ENCODE data around the gene TMEM209.
"Not testable (repeated sequence)": the region's sequence is repeated elsewhere in the genome, so short reads cannot be mapped to it uniquely, and the experiment has no call there.

The TMEM209 gene

GRCh38 chr7:130205084-130205947 lies at the start of gene TMEM209:
Gene TMEM209 (minus strand): TSS chr7:130205406. CDS start chr7:130205375, 31 bp downstream.
- in situ Hi-C loops (cut with MboI; ENCODE audit: low pct_unique_long_range_greater_than_20kb, low sequenced_read_pairs, unreplicated experiment), result no loop called here
- peak; percentile 95 for DNase-seq (ENCODE audit: low spot score)

DNA sequence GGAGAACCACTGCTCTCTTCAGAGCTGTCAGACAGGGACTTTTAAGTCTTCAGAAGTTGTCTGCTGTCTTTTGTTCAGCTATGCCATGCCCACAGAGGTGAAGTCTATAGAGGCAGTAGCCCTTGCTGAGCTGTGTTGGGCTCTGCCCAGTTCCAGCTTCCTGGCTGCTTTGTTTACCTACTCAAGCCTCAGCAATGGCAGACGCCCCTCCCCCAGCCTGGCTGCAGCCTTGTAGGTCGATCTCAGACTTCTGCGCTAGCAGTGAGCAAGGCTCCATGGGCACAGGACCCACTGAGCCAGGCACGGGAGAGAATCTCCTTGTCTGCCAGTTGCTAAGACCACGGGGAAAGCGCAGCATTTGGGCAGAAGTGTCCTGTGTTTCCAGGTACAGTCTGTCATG lies 49.3 kb upstream of the TMEM209 start:
- DNase-seq (ENCODE audit: low spot score), result no peak
- in situ Hi-C loops (cut with MboI; ENCODE audit: low pct_unique_long_range_greater_than_20kb, low sequenced_read_pairs, unreplicated experiment), result no loop called here
- no peak for TF ChIP-seq CTCF (IDR thresholded peaks at IDR 0.05; ENCODE audit: extremely low read depth, insufficient read depth, missing control alignments)

More at GRCh38 chr7:130205084-130205947, at the start of gene TMEM209:
- TF ChIP-seq CTCF (IDR thresholded peaks at IDR 0.05; ENCODE audit: extremely low read depth, insufficient read depth, missing control alignments), result no peak

GRCh38 chr7:130249626-130250025 lies 44.4 kb upstream of the TMEM209 start:
- DNase-seq (ENCODE audit: low spot score); in situ Hi-C loops (cut with MboI; ENCODE audit: low pct_unique_long_range_greater_than_20kb, low sequenced_read_pairs, unreplicated experiment): not testable (repeated sequence)

DNA sequence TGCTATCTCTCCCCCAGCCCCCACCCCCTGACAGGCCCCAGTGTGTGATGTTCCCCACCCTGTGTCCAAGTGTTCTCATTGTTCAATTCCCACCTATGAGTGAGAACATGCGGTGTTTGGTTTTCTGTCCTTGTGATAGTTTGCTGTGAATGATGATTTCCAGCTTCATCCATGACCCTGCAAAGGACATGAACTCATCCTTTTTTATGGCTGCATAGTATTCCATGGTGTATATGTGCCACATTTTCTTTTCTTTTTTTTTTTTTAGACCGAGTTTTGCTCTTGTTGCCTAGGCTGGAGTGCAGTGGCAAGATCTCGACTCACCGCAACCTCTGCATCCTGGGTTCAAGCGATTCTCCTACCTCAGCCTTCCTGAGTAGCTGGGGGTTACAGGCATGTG lies 43.6 kb upstream of the TMEM209 start:
- DNase-seq (ENCODE audit: low spot score); in situ Hi-C loops (cut with MboI; ENCODE audit: low pct_unique_long_range_greater_than_20kb, low sequenced_read_pairs, unreplicated experiment): not testable (repeated sequence)

- DNase-seq (ENCODE audit: low spot score); in situ Hi-C loops (cut with MboI; ENCODE audit: low pct_unique_long_range_greater_than_20kb, low sequenced_read_pairs, unreplicated experiment): not testable (repeated sequence)
Observed at GRCh38 chr7:130246491-130246890, 41.3 kb upstream of the TMEM209 start.

GRCh38 chr7:130243486-130243885 lies 38.3 kb upstream of the TMEM209 start:
- DNase-seq (ENCODE audit: low spot score); in situ Hi-C loops (cut with MboI; ENCODE audit: low pct_unique_long_range_greater_than_20kb, low sequenced_read_pairs, unreplicated experiment): not testable (repeated sequence)

DNA sequence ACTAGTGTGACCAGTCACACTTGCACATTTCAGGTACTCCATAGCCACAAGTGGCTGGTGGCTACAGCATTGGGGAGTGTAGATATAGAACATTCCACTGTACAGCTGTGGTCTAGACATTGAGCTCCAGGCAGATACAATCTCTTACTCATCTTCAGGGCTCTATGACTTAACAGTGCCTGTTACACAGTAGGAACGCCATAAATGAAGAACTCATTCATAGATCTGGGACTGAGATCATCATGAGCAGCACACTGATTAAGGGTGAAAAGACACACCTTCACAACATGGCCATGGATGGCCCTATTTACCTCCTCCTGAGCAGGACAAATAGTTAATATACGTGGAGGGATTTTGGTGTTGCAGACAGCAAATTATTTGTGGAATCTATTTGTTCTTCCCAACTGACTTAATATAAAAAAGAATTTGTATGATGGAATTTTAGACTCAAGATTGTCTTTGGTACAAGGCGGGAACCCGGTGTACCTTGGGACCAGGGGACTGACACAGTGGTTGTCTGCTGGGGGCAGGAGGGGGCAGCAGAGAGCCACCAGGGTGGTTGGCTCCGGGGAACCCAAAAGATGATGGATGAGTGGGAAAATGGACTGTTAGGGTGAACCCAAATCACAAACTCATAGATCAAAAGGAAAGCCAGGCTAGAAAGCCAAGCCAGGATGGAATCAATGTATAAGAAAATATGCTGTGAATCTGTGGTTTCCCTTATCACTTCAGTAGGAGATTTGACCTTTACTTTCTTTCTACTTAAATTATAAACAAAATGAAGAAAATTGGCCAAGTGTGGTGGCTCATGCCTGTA lies 37.2 kb upstream of the TMEM209 start:
- in situ Hi-C loops (cut with MboI; ENCODE audit: low pct_unique_long_range_greater_than_20kb, low sequenced_read_pairs, unreplicated experiment), result no loop called here
- TF ChIP-seq CTCF (IDR thresholded peaks at IDR 0.05; ENCODE audit: extremely low read depth, insufficient read depth, missing control alignments), result peak; percentile 92
- peak; percentile 47 for DNase-seq (ENCODE audit: low spot score)

DNA sequence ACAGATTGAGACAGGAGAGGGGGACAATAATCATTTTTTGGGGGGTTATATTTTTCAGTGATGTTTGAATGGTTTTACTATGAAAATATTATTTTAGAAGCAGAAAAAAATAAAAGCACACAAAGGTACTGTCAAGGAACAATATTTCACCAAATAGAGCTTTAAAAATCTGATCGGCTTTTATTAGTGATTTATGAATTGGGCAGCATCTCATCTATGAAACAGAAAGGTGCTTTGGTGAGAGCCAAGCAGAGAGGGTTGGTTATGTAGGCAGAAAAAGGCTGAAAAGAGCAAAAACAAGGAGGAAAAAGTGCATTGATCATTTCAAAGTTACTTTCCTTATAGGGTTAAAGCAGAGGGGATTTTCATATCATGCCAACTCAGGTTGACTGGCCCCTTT lies 35.0 kb upstream of the TMEM209 start:
- no peak for TF ChIP-seq CTCF (IDR thresholded peaks at IDR 0.05; ENCODE audit: extremely low read depth, insufficient read depth, missing control alignments)
- in situ Hi-C loops (cut with MboI; ENCODE audit: low pct_unique_long_range_greater_than_20kb, low sequenced_read_pairs, unreplicated experiment), result no loop called here
- DNase-seq (ENCODE audit: low spot score), result no peak

GRCh38 chr7:130236361-130236760 lies 31.2 kb upstream of the TMEM209 start:
- DNase-seq (ENCODE audit: low spot score); in situ Hi-C loops (cut with MboI; ENCODE audit: low pct_unique_long_range_greater_than_20kb, low sequenced_read_pairs, unreplicated experiment): not testable (repeated sequence)

All from GM13977 (cell line).